ENCODE results near the gene ZNF263.
A peak's percentile ranks its signal among the peaks of the same experiment; 100 is the strongest.

Gene ZNF263

DNA sequence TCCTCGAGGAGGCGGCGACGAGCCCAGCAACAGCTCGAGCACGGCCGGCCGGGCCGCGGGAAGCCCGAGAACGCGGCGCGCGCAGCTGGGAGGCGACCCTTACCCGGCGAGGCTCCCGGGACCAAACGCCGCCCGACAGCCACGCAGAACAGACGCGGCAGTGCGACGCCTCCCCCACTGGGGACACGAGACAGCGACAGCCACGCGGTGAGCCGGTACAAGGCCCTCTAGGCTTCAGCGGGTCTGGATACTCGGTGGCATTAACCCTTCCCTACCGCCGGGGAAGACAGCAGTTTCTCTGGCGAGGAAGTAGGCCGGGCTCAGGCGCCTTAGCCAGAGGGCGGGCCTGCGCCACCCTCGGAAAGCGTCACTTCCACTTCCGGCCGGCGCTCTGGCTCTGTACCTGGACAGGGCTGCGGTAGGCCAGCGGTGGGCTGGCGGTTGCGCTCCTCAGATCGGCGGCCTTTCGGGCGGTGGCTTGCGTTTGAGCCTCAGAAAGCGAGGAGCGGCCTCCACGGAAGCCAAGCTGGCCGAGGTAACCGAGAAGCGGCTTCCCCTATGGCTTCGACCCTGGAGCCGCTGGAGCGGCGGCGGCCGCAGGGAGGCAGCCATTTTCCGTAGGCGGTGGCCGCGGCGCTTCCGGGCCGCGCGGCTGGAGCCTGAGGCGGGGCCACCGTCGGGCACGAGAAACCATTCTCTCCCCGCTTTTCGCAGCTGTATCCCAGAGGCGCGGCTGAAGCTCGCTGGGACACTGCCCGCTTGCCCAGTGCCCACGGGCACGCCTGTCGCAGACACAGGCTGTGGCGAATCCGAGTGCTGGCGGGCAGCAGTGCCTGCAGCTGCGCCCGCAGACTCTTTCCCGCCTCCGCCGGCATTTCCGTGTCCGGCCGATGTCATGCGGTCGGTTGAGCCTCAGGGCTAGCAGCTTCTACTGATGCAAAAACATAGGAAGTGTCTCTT lies 22.1 kb downstream of the ZNF263 start, which contains the start of the genes TIGD7 and ZNF75A:
Gene TIGD7, minus strand, starts transcription at position 322 of the 960 bp plus-strand sequence. CDS start 4,816 bp downstream, outside the sequence.
Gene ZNF75A, plus strand, starts transcription at position 389 of the 960 bp plus-strand sequence. CDS start 2,932 bp downstream, outside the sequence.
- peak within 1 kb of the TSS; percentile 84 for H3K27ac ChIP-seq (ENCODE audit: low read depth, low read length)
- H3K4me1 ChIP-seq (ENCODE audit: control insufficient read depth in 5 of 5, insufficient read depth in 5 of 5, low read length in 5 of 5), result peaks cover 0 to 24% (median 19%) of the 10 kb centered on the region in 5 donors
- H3K27me3 ChIP-seq (ENCODE audit: control insufficient read depth in 5 of 5, insufficient read depth in 4 of 5, low read length in 5 of 5), result no peaks in the 10 kb centered on the region
- peak within 1 kb of the TSS; percentile 80 to 93 (median 91) for H3K4me3 ChIP-seq (ENCODE audit: low read depth in 1 of 5, low read length in 5 of 5)
- H3K9me3 ChIP-seq (ENCODE audit: control insufficient read depth in 5 of 5, low read length in 5 of 5), result peaks cover 24 to 63% (median 49%) of the 10 kb centered on the region in 5 donors
- H3K36me3 ChIP-seq (ENCODE audit: control insufficient read depth in 5 of 5, insufficient read depth in 5 of 5, low read length in 5 of 5), result peaks cover 14 to 33% (median 16%) of the 10 kb centered on the region in 5 donors
- H3K9ac ChIP-seq (ENCODE audit: low read length in 5 of 5), result peak within 1 kb of the TSS; percentile 48 to 94 (median 87)

DNA sequence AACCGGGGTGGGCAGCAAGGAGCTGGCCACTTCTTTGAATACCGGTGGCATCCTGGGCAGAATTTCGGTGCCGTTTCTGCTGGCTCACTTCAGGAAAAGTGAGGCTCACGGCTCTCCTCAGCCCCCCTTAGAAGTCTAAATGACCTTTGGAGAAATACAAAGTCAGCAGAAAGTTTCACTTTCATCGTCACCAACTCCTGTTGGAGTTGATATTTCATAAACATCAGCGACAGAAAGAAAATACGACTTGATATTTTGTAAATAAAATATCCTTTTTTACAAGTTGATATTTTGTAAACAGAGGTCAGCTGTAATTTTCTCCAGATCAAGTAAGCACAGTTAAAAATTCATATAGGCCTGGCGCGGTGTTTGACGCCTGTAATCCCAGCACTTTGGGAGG lies 22.8 kb downstream of the ZNF263 start:
- peak overlapping the region; percentile 84 for H3K27ac ChIP-seq (ENCODE audit: low read depth, low read length)

DNA sequence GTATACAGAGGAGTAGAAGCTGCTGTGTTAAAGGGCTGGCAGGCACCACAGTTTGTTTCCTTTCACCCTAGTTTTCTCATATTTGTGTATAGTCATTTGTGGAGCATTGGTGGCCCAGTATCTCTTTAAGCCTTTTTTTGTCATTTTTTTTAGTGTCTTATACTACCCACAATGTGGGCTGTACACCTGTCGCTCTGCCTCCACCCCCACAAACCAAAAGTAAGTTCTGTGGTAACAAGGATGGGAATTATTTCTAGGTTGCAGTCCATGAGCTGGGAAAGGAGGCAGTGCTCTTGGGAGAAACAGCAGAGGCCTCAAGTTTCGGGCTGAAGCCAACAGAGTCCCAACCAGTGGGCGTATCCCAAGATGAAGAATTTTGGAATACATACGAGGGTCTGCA lies 28.2 kb downstream of the ZNF263 start:
- Histone ChIP-seq H3K4me3 (ENCODE audit: low read depth in 1 of 5, low read length in 5 of 5) (peak overlapping the region in 1 of 5 donors; percentile 17), H3K4me1 (ENCODE audit: control insufficient read depth in 5 of 5, insufficient read depth in 5 of 5, low read length in 5 of 5) (peaks cover 0 to 1% (median 0%) of the 10 kb centered on the region in 5 donors), H3K36me3 (ENCODE audit: control insufficient read depth in 5 of 5, insufficient read depth in 5 of 5, low read length in 5 of 5) (peaks cover 19 to 52% (median 40%) of the 10 kb centered on the region in 5 donors), H3K27ac (ENCODE audit: low read depth, low read length) (no peak overlapping the region), H3K27me3 (ENCODE audit: control insufficient read depth in 5 of 5, insufficient read depth in 4 of 5, low read length in 5 of 5) (no peaks in the 10 kb centered on the region), H3K9ac (ENCODE audit: low read length in 5 of 5) (no peak overlapping the region), H3K9me3 (ENCODE audit: control insufficient read depth in 5 of 5, low read length in 5 of 5) (peaks cover 45 to 97% (median 86%) of the 10 kb centered on the region in 5 donors)

More for the DNA sequence above, 22.8 kb downstream of the ZNF263 start:
- Histone ChIP-seq H3K4me1 (ENCODE audit: control insufficient read depth in 5 of 5, insufficient read depth in 5 of 5, low read length in 5 of 5) (peaks cover 0 to 24% (median 19%) of the 10 kb centered on the region in 5 donors), H3K36me3 (ENCODE audit: control insufficient read depth in 5 of 5, insufficient read depth in 5 of 5, low read length in 5 of 5) (peaks cover 9 to 26% (median 14%) of the 10 kb centered on the region in 5 donors), H3K9ac (ENCODE audit: low read length in 5 of 5) (peak overlapping the region in 4 of 5 donors; percentile 79 to 94 (median 89)), H3K9me3 (ENCODE audit: control insufficient read depth in 5 of 5, low read length in 5 of 5) (peaks cover 17 to 63% (median 48%) of the 10 kb centered on the region in 5 donors), H3K4me3 (ENCODE audit: low read depth in 1 of 5, low read length in 5 of 5) (peak overlapping the region; percentile 80 to 93 (median 91)), H3K27me3 (ENCODE audit: control insufficient read depth in 5 of 5, insufficient read depth in 4 of 5, low read length in 5 of 5) (no peaks in the 10 kb centered on the region)

DNA sequence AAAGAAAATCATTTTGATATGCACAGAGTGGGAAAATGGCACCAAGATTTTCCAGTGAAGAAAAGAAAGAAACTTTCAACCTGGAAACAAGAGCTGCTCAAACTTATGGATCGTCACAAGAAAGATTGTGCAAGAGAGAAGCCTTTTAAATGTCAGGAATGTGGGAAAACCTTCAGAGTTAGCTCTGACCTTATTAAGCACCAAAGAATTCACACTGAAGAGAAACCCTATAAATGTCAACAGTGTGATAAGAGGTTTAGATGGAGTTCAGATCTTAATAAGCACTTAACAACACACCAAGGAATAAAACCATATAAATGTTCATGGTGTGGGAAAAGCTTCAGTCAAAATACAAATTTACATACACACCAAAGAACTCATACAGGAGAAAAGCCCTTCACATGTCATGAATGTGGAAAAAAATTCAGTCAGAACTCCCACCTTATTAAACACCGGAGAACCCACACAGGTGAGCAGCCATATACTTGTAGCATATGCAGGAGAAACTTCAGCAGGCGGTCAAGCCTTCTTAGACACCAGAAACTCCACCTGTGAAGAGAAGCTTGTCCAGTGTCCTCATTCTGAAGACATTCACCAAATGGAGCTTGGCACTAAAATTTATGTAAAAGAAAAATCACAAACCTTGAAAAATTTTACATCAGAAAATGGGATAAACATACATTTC lies 34.2 kb downstream of the ZNF263 start:
- no peaks in the 10 kb centered on the region for H3K4me1 ChIP-seq (ENCODE audit: control insufficient read depth in 5 of 5, insufficient read depth in 5 of 5, low read length in 5 of 5)
- H3K27me3 ChIP-seq (ENCODE audit: control insufficient read depth in 5 of 5, insufficient read depth in 4 of 5, low read length in 5 of 5), result no peaks in the 10 kb centered on the region
- peaks cover 58 to 100% (median 93%) of the 10 kb centered on the region in 5 donors for H3K9me3 ChIP-seq (ENCODE audit: control insufficient read depth in 5 of 5, low read length in 5 of 5)
- no peak overlapping the region for H3K9ac ChIP-seq (ENCODE audit: low read length in 5 of 5)
- H3K4me3 ChIP-seq (ENCODE audit: low read depth in 1 of 5, low read length in 5 of 5), result peak overlapping the region; percentile 19 to 56 (median 52)
- peaks cover 33 to 48% (median 41%) of the 10 kb centered on the region in 5 donors for H3K36me3 ChIP-seq (ENCODE audit: control insufficient read depth in 5 of 5, insufficient read depth in 5 of 5, low read length in 5 of 5)
- no peak overlapping the region for H3K27ac ChIP-seq (ENCODE audit: low read depth, low read length)

DNA sequence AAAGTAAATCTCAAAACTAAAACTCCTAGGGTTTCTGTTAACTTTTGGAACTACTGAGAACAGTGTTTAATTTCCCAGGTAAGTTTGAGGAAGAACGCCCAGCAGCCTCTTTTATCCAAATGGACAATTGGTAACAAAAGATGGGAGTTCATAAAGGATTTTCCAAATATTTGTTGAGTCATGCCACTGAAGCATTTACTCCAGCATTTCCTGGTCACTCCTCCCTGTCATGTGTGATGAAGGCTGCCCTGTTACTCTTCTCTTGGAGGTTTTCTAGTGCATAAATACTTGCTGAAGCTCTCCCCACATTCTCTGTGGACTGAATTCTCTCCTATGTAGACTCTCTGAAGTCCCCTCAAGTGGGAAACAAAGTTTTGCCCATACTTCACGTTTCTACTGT lies 38.5 kb downstream of the ZNF263 start:
- no peak overlapping the region for H3K9ac ChIP-seq (ENCODE audit: low read length in 5 of 5)
- peaks cover 11 to 15% (median 14%) of the 10 kb centered on the region in 5 donors for H3K36me3 ChIP-seq (ENCODE audit: control insufficient read depth in 5 of 5, insufficient read depth in 5 of 5, low read length in 5 of 5)
- H3K9me3 ChIP-seq (ENCODE audit: control insufficient read depth in 5 of 5, low read length in 5 of 5), result peaks cover 32 to 85% (median 77%) of the 10 kb centered on the region in 5 donors
- no peak overlapping the region for H3K27ac ChIP-seq (ENCODE audit: low read depth, low read length)
- H3K4me3 ChIP-seq (ENCODE audit: low read depth in 1 of 5, low read length in 5 of 5), result peak overlapping the region in 1 of 5 donors; percentile 30
- no peaks in the 10 kb centered on the region for H3K4me1 ChIP-seq (ENCODE audit: control insufficient read depth in 5 of 5, insufficient read depth in 5 of 5, low read length in 5 of 5)
- H3K27me3 ChIP-seq (ENCODE audit: control insufficient read depth in 5 of 5, insufficient read depth in 4 of 5, low read length in 5 of 5), result no peaks in the 10 kb centered on the region

DNA sequence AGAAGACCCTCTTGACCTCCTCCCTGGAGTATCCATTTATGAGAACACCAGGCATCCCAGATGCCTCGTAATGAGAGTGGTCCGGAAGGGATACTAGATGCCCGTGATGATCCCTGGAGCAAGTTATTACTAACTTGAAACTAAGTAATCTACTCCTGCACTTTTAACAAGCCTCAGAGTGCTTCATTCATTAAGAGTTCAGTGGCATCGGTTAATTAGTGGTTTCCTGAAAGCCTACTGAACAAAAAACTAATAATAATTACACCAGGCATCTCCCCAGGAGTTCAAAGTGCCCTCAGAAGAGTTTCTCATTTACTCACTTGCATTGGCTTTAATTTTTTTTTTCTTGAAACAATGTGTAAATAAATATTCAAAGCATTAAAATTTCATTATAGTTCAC lies 44.2 kb downstream of the ZNF263 start:
- Histone ChIP-seq H3K27ac (ENCODE audit: low read depth, low read length) (no peak overlapping the region), H3K27me3 (ENCODE audit: control insufficient read depth in 5 of 5, insufficient read depth in 4 of 5, low read length in 5 of 5) (no peaks in the 10 kb centered on the region), H3K4me3 (ENCODE audit: low read depth in 1 of 5, low read length in 5 of 5) (no peak overlapping the region), H3K9me3 (ENCODE audit: control insufficient read depth in 5 of 5, low read length in 5 of 5) (peaks cover 0 to 33% (median 26%) of the 10 kb centered on the region in 5 donors), H3K9ac (ENCODE audit: low read length in 5 of 5) (no peak overlapping the region), H3K36me3 (ENCODE audit: control insufficient read depth in 5 of 5, insufficient read depth in 5 of 5, low read length in 5 of 5) (no peaks in the 10 kb centered on the region), H3K4me1 (ENCODE audit: control insufficient read depth in 5 of 5, insufficient read depth in 5 of 5, low read length in 5 of 5) (no peaks in the 10 kb centered on the region)

DNA sequence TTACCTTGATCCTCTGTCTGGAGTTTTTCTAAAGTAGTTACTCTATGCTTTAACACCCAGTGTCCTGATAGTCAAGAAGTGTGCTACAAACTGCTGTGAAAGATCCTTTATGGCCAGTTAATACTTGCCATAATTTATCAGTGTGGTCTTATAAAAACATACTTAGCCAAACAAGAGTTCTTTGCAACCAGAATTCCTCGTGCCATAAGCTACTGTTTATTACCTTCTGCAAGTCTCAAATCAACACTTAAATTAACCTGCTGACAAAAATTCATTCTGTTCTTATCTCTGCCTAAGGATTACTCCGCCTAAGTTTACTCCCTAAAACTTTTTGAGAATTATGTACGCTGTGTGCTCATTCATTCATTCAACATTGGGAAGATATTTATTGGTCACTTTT lies 44.8 kb downstream of the ZNF263 start:
- H3K9ac ChIP-seq (ENCODE audit: low read length in 5 of 5), result no peak overlapping the region
- H3K4me3 ChIP-seq (ENCODE audit: low read depth in 1 of 5, low read length in 5 of 5), result no peak overlapping the region
- no peak overlapping the region for H3K27ac ChIP-seq (ENCODE audit: low read depth, low read length)

DNA sequence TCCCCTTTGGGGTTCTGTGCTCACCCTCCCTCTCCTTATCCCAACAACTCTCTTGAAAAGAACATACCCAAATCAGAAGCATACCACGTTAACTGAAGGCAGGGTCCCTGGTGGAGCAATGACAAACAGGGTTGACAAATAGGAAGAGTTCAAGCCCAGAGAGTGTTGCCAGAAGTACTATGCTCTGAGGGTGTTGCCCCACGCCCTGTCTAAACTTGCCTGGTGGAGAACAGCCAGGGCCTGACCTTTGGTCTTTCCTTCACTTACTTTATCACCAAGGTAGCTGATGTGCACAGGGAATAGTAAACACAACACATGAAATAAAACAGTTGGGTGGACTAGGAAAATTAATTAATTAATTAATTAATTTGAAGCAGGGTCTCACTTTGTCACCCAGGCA lies 45.4 kb downstream of the ZNF263 start:
- no peak overlapping the region for H3K4me3 ChIP-seq (ENCODE audit: low read depth in 1 of 5, low read length in 5 of 5)
- no peak overlapping the region for H3K9ac ChIP-seq (ENCODE audit: low read length in 5 of 5)
- H3K9me3 ChIP-seq (ENCODE audit: control insufficient read depth in 5 of 5, low read length in 5 of 5), result peaks cover 0 to 24% (median 17%) of the 10 kb centered on the region in 5 donors
- H3K27me3 ChIP-seq (ENCODE audit: control insufficient read depth in 5 of 5, insufficient read depth in 4 of 5, low read length in 5 of 5), result no peaks in the 10 kb centered on the region
- no peaks in the 10 kb centered on the region for H3K4me1 ChIP-seq (ENCODE audit: control insufficient read depth in 5 of 5, insufficient read depth in 5 of 5, low read length in 5 of 5)
- H3K27ac ChIP-seq (ENCODE audit: low read depth, low read length), result no peak overlapping the region
- no peaks in the 10 kb centered on the region for H3K36me3 ChIP-seq (ENCODE audit: control insufficient read depth in 5 of 5, insufficient read depth in 5 of 5, low read length in 5 of 5)

More for the DNA sequence above, 44.8 kb downstream of the ZNF263 start:
- H3K9me3 ChIP-seq (ENCODE audit: control insufficient read depth in 5 of 5, low read length in 5 of 5), result peaks cover 0 to 29% (median 21%) of the 10 kb centered on the region in 5 donors
- H3K27me3 ChIP-seq (ENCODE audit: control insufficient read depth in 5 of 5, insufficient read depth in 4 of 5, low read length in 5 of 5), result no peaks in the 10 kb centered on the region
- H3K36me3 ChIP-seq (ENCODE audit: control insufficient read depth in 5 of 5, insufficient read depth in 5 of 5, low read length in 5 of 5), result no peaks in the 10 kb centered on the region
- H3K4me1 ChIP-seq (ENCODE audit: control insufficient read depth in 5 of 5, insufficient read depth in 5 of 5, low read length in 5 of 5), result no peaks in the 10 kb centered on the region

All from subcutaneous abdominal adipose tissue (tissue), 5 donors.